Activated CD4-positive, CD25-positive, alpha-beta regulatory T cell treated with anti-CD3 and anti-CD28 coated beads, Interleukin-2, amount 50 U/mL, for 72 hours (primary cell): ENCODE data around the gene KIRREL1.

Source experiments
- DNase-seq: peaks from one replicate; pipeline ENCODE4 v3.0.0; 2021

KIRREL1 gene

GRCh38 chr1:157993147-157993917 is at the start of gene KIRREL1:
Gene KIRREL1 (plus strand): TSS chr1:157993645. CDS start chr1:157993677, 32 bp downstream.
- no peak for DNase-seq

- no peak for DNase-seq
Observed at GRCh38 chr1:157944663-157945280, 48.7 kb upstream of the KIRREL1 start.

- DNase-seq = no peak
Observed at GRCh38 chr1:157948312-157949073, 45.0 kb upstream of the KIRREL1 start.

GRCh38 chr1:157949074-157949354 is 44.4 kb upstream of the KIRREL1 start:
- DNase-seq = no peak

- no peak for DNase-seq
Observed at GRCh38 chr1:157951230-157951629, 42.2 kb upstream of the KIRREL1 start.

GRCh38 chr1:157952601-157953000 is 40.8 kb upstream of the KIRREL1 start:
- DNase-seq = no peak

GRCh38 chr1:157955221-157955620 is 38.2 kb upstream of the KIRREL1 start:
- DNase-seq = no peak

GRCh38 chr1:157955857-157956256 is 37.6 kb upstream of the KIRREL1 start:
- no peak for DNase-seq

- DNase-seq = no peak
Observed at GRCh38 chr1:157956732-157957131, 36.7 kb upstream of the KIRREL1 start.

- no peak for DNase-seq
Observed at GRCh38 chr1:157958263-157958662, 35.2 kb upstream of the KIRREL1 start.

GRCh38 chr1:157959750-157960149 is 33.7 kb upstream of the KIRREL1 start:
- DNase-seq = no peak

GRCh38 chr1:157960773-157961172 is 32.7 kb upstream of the KIRREL1 start:
- no peak for DNase-seq

GRCh38 chr1:157961805-157962762 is 31.4 kb upstream of the KIRREL1 start:
- no peak for DNase-seq

- peak; percentile 61 for DNase-seq
Observed at GRCh38 chr1:157963713-157964112, 29.7 kb upstream of the KIRREL1 start.

- no peak for DNase-seq
Observed at GRCh38 chr1:157965584-157965983, 27.9 kb upstream of the KIRREL1 start.

GRCh38 chr1:157966031-157966537 is 27.4 kb upstream of the KIRREL1 start:
- no peak for DNase-seq

- DNase-seq = no peak
Observed at GRCh38 chr1:157967205-157967604, 26.2 kb upstream of the KIRREL1 start.

- no peak for DNase-seq
Observed at GRCh38 chr1:157968508-157968907, 24.9 kb upstream of the KIRREL1 start.

GRCh38 chr1:157968946-157969345 is 24.5 kb upstream of the KIRREL1 start:
- DNase-seq = no peak

- no peak for DNase-seq
Observed at GRCh38 chr1:157969697-157970485, 23.6 kb upstream of the KIRREL1 start.

GRCh38 chr1:157971769-157972168 is 21.7 kb upstream of the KIRREL1 start:
- no peak for DNase-seq
